Measurements from ENCODE around the gene ELFN1. TPM values are rescaled to one million over a fixed set of nuclear protein-coding genes. Genes with fewer than 3 reads are reported as not detected.

Gene ELFN1
- total and polyA plus RNA-seq, 2 donors (not counting 3 experiments of a cell fraction or from before 2014, with no cell fraction given): 0.37 to 1.0 TPM

DNA sequence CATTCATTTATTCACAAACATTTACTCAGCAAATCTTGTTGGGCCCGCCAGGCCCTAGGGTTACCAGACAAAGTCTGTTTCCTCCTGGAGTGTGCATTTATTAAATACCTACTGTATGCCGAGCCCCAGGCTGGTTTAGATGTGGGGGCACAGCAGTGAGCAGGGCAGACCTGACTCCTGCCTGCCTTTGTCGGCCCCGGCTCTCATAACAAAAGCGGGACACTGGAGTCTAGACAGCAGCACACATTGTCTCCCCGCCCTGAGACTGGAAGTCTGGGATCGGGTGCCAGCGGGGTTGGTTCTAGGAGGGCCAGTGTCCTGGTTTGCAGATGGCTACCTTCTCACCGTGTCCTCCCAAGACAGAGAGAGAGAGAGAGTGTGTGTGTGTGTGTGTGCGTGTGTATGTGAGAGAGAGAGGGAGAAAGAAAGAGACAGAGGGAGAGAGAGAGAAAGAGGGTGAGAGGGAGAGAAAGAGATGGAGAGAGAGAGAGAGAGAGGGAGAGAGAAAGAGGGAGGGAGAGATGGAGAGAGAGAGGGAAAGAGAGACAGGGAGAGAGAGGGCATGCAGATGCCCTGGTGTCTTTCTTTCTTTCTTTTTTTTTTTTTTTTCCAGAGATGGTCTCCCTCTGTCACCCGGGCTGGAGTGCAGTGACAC, 25.9 kb downstream of the ELFN1 start:
- no peak for DNase-seq (ENCODE audit: low read depth, low spot score)
- H3K4me2 ChIP-seq (ENCODE audit: insufficient read depth, low read length): no peak overlapping the region
- H3K79me2 ChIP-seq (ENCODE audit: control insufficient read depth, insufficient read depth, low read length): no peaks in the 10 kb centered on the region
- no peak overlapping the region for H3K9ac ChIP-seq (replicated peaks; ENCODE audit: extremely low read depth, insufficient read depth, low read length)
- TF ChIP-seq FOS (IDR thresholded peaks at IDR 0.05; ENCODE audit: borderline replicate concordance, insufficient read depth, low read length) (no peak), MYC (IDR thresholded peaks at IDR 0.05; ENCODE audit: low read depth, low read length) (no peak), EZH2 (IDR thresholded peaks at IDR 0.05; ENCODE audit: borderline replicate concordance, low read depth, low read length, severe bottlenecking) (no peak), POLR2A (IDR thresholded peaks at IDR 0.05; ENCODE audit: low read depth, low read length) (no peak), GATA2 (IDR thresholded peaks at IDR 0.05; ENCODE audit: insufficient read depth, insufficient read length, low read depth, low read length) (no peak), JUN (IDR thresholded peaks at IDR 0.05; ENCODE audit: borderline replicate concordance, insufficient read depth, insufficient read length, low read depth) (no peak), POLR2AphosphoS5 (IDR thresholded peaks at IDR 0.05; ENCODE audit: insufficient read depth, low read depth, low read length) (no peak)
- TF ChIP-seq, protein P1, sequence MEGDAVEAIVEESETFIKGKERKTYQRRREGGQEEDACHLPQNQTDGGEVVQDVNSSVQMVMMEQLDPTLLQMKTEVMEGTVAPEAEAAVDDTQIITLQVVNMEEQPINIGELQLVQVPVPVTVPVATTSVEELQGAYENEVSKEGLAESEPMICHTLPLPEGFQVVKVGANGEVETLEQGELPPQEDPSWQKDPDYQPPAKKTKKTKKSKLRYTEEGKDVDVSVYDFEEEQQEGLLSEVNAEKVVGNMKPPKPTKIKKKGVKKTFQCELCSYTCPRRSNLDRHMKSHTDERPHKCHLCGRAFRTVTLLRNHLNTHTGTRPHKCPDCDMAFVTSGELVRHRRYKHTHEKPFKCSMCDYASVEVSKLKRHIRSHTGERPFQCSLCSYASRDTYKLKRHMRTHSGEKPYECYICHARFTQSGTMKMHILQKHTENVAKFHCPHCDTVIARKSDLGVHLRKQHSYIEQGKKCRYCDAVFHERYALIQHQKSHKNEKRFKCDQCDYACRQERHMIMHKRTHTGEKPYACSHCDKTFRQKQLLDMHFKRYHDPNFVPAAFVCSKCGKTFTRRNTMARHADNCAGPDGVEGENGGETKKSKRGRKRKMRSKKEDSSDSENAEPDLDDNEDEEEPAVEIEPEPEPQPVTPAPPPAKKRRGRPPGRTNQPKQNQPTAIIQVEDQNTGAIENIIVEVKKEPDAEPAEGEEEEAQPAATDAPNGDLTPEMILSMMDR (IDR thresholded peaks at IDR 0.05; ENCODE audit: extremely low read depth in 1 of 2, insufficient read depth in 1 of 2, low read depth in 1 of 2, low read length in 2 of 2): no peak
- CTCF ChIA-PET: no interaction called here
- no peaks in the 10 kb centered on the region for H3K4me1 ChIP-seq (ENCODE audit: control insufficient read depth, extremely low read depth, insufficient read depth, low read length)
- no TSS peak for BruUV-seq (replicated peaks)
- no peak overlapping the region for H3K27ac ChIP-seq (ENCODE audit: insufficient read depth, low read depth, low read length)
- H3K9me1 ChIP-seq (replicated peaks; ENCODE audit: control insufficient read depth, extremely low read depth, insufficient read depth, low read length): no peaks in the 10 kb centered on the region
- no peaks in the 10 kb centered on the region for H3K9me3 ChIP-seq (replicated peaks; ENCODE audit: control insufficient read depth, insufficient read depth, low read length)
- dilution Hi-C loops (cut with MboI; ENCODE audit: extremely low pct_ligation_motif_present, low sequenced_read_pairs) (no loop called here), intact Hi-C loops (cut with micrococcal nuclease) (no loop called here)
- no peak overlapping the region for H3K4me3 ChIP-seq (replicated peaks in 1 of 3; ENCODE audit: insufficient read depth in 1 of 3, low read depth in 1 of 3, low read length in 3 of 3)
- H4K20me1 ChIP-seq (replicated peaks; ENCODE audit: control insufficient read depth, extremely low read depth, insufficient read depth, low read length): no peaks in the 10 kb centered on the region
- H3K36me3 ChIP-seq (ENCODE audit: control insufficient read depth in 2 of 2, extremely low read depth in 1 of 2, insufficient read depth in 2 of 2, low read length in 2 of 2): no peaks in the 10 kb centered on the region
- FAIRE-seq: no peak
- H3K27me3 ChIP-seq (ENCODE audit: control insufficient read depth in 2 of 2, insufficient read depth in 2 of 2, low read length in 2 of 2): no peaks in the 10 kb centered on the region
- POLR2A ChIA-PET: no interaction called here
- no peak overlapping the region for H2AFZ ChIP-seq (ENCODE audit: low read depth, low read length)

Data from endothelial cell of umbilical vein (primary cell).